IPS-15b (cell line): ENCODE measurements around the gene MRPL33.
"Not testable (repeated sequence)": the region's sequence is repeated elsewhere in the genome, so short reads cannot be mapped to it uniquely, and the experiment has no call there.

Experiments
- H3K27me3 ChIP-seq: one replicate; pipeline ENCODE4 v1.6.1; 2013; ENCODE audit warnings: low read length; ENCODE audit not compliant: control insufficient read depth, insufficient read depth
- H3K36me3 ChIP-seq: one replicate; pipeline ENCODE4 v1.6.1; 2013; ENCODE audit warnings: low read length; ENCODE audit not compliant: control insufficient read depth, insufficient read depth
- H3K4me1 ChIP-seq: one replicate; pipeline ENCODE4 v1.6.1; 2013; ENCODE audit warnings: mild to moderate bottlenecking, low read length; ENCODE audit not compliant: control insufficient read depth, insufficient read depth
- H3K4me3 ChIP-seq: one replicate; pipeline ENCODE4 v1.5.1; 2013; ENCODE audit warnings: low read depth, low read length
- H3K9ac ChIP-seq: one replicate; pipeline ENCODE4 v1.6.1; 2013; ENCODE audit warnings: low read depth, mild to moderate bottlenecking, low read length
- H3K9me3 ChIP-seq: one replicate; pipeline ENCODE4 v1.6.1; 2013; ENCODE audit warnings: mild to moderate bottlenecking, low read length; ENCODE audit not compliant: control insufficient read depth, insufficient read depth

Gene MRPL33

GRCh38 chr2:27730980-27731691 is 40.4 kb upstream of the MRPL33 start:
- no peak overlapping the region for H3K4me3 ChIP-seq
- peaks cover 4% of the 10 kb centered on the region for H3K27me3 ChIP-seq
- H3K36me3 ChIP-seq, result no peaks in the 10 kb centered on the region
- H3K4me1 ChIP-seq, result no peaks in the 10 kb centered on the region
- no peaks in the 10 kb centered on the region for H3K9me3 ChIP-seq
- no peak overlapping the region for H3K9ac ChIP-seq

GRCh38 chr2:27734305-27734704 is 37.2 kb upstream of the MRPL33 start:
- Histone ChIP-seq H3K4me3 (peak overlapping the region; percentile 67), H3K27me3 (peaks cover 4% of the 10 kb centered on the region), H3K36me3 (no peaks in the 10 kb centered on the region), H3K9me3 (no peaks in the 10 kb centered on the region), H3K4me1 (no peaks in the 10 kb centered on the region), H3K9ac (no peak overlapping the region)

GRCh38 chr2:27735263-27735904 is 36.1 kb upstream of the MRPL33 start:
- Histone ChIP-seq H3K4me1 (no peaks in the 10 kb centered on the region), H3K9ac (peak overlapping the region; percentile 73), H3K36me3 (no peaks in the 10 kb centered on the region), H3K4me3 (peak overlapping the region; percentile 67), H3K9me3 (no peaks in the 10 kb centered on the region), H3K27me3 (peaks cover 4% of the 10 kb centered on the region)

- peak overlapping the region; percentile 43 for H3K4me3 ChIP-seq
- no peaks in the 10 kb centered on the region for H3K36me3 ChIP-seq
- no peaks in the 10 kb centered on the region for H3K4me1 ChIP-seq
- peak overlapping the region; percentile 73 for H3K9ac ChIP-seq
- no peaks in the 10 kb centered on the region for H3K9me3 ChIP-seq
- H3K27me3 ChIP-seq, result peaks cover 4% of the 10 kb centered on the region
Observed at GRCh38 chr2:27736031-27736889, 35.3 kb upstream of the MRPL33 start.

- Histone ChIP-seq H3K4me1 (no peaks in the 10 kb centered on the region), H3K36me3 (no peaks in the 10 kb centered on the region)
Observed at GRCh38 chr2:27736890-27737204, 34.7 kb upstream of the MRPL33 start.

GRCh38 chr2:27737676-27738348 is 33.7 kb upstream of the MRPL33 start:
- H3K4me3 ChIP-seq, result no peak overlapping the region
- H3K9me3 ChIP-seq, result no peaks in the 10 kb centered on the region
- H3K27me3 ChIP-seq, result peaks cover 4% of the 10 kb centered on the region
- no peaks in the 10 kb centered on the region for H3K4me1 ChIP-seq
- no peak overlapping the region for H3K9ac ChIP-seq
- H3K36me3 ChIP-seq, result no peaks in the 10 kb centered on the region

More at GRCh38 chr2:27736890-27737204, 34.7 kb upstream of the MRPL33 start:
- no peak overlapping the region for H3K9ac ChIP-seq
- H3K9me3 ChIP-seq, result no peaks in the 10 kb centered on the region
- peaks cover 4% of the 10 kb centered on the region for H3K27me3 ChIP-seq
- H3K4me3 ChIP-seq, result no peak overlapping the region

- Histone ChIP-seq H3K27me3 (peaks cover 4% of the 10 kb centered on the region), H3K4me3 (no peak overlapping the region), H3K36me3 (no peaks in the 10 kb centered on the region), H3K9ac (no peak overlapping the region), H3K4me1 (no peaks in the 10 kb centered on the region), H3K9me3 (no peaks in the 10 kb centered on the region)
Observed at GRCh38 chr2:27738349-27739057, 33.0 kb upstream of the MRPL33 start.

- Histone ChIP-seq H3K9ac (no peak overlapping the region), H3K4me3 (no peak overlapping the region), H3K27me3 (peaks cover 4% of the 10 kb centered on the region), H3K9me3 (no peaks in the 10 kb centered on the region), H3K36me3 (no peaks in the 10 kb centered on the region), H3K4me1 (no peaks in the 10 kb centered on the region)
Observed at GRCh38 chr2:27739058-27739373, 32.5 kb upstream of the MRPL33 start.

GRCh38 chr2:27741673-27742072 is 29.8 kb upstream of the MRPL33 start:
- H3K9ac ChIP-seq, result no peak overlapping the region
- no peaks in the 10 kb centered on the region for H3K27me3 ChIP-seq
- no peaks in the 10 kb centered on the region for H3K4me1 ChIP-seq
- H3K4me3 ChIP-seq, result no peak overlapping the region
- H3K36me3 ChIP-seq, result no peaks in the 10 kb centered on the region
- no peaks in the 10 kb centered on the region for H3K9me3 ChIP-seq

- no peak overlapping the region for H3K9ac ChIP-seq
- H3K4me3 ChIP-seq, result no peak overlapping the region
- H3K27me3 ChIP-seq, result no peaks in the 10 kb centered on the region
- H3K4me1 ChIP-seq, result no peaks in the 10 kb centered on the region
- no peaks in the 10 kb centered on the region for H3K9me3 ChIP-seq
- H3K36me3 ChIP-seq, result no peaks in the 10 kb centered on the region
Observed at GRCh38 chr2:27742571-27742970, 28.9 kb upstream of the MRPL33 start.

- H3K4me1 ChIP-seq, H3K9ac ChIP-seq, H3K36me3 ChIP-seq, H3K27me3 ChIP-seq, H3K4me3 ChIP-seq, H3K9me3 ChIP-seq: not testable (repeated sequence)
Observed at GRCh38 chr2:27745494-27745893, 26.0 kb upstream of the MRPL33 start.
